Aorta (tissue), 5 donors: ENCODE results near the gene CCDC93. TPM values are rescaled to one million over a fixed set of nuclear protein-coding genes. Genes with fewer than 3 reads are reported as not detected.

Experiments
- ATAC-seq: fragments of 200-7000 bp; cut with Tn5 transposase; one replicate; pipeline ENCODE4 v1.9.1; 2022; ENCODE audit warnings: moderate library complexity; ENCODE audit not compliant: low FRiP score
- DNase-seq, 2 donors: peaks; one replicate each; pipeline ENCODE4 v3.0.0-alpha.2; 2020
- H3K27ac ChIP-seq, 2 donors: one replicate each; pipeline ENCODE4 v1.5.1; 2013; ENCODE audit warnings: low read length in 2 of 2, mild to moderate bottlenecking in 2 of 2, moderate library complexity in 2 of 2, control low read depth in 1 of 2, inconsistent platforms in 1 of 2, low read depth in 1 of 2
- H3K27me3 ChIP-seq, 2 donors: one replicate each; pipeline ENCODE4 v1.6.1; 2013; ENCODE audit warnings: control low read depth in 1 of 2, low read length in 1 of 2, mild to moderate bottlenecking in 1 of 2, moderate library complexity in 1 of 2; ENCODE audit not compliant: insufficient read depth in 2 of 2, control insufficient read depth in 1 of 2
- H3K36me3 ChIP-seq, 2 donors: one replicate each; pipeline ENCODE4 v1.6.1; 2013; ENCODE audit warnings: control low read depth in 1 of 2, low read length in 1 of 2, mild to moderate bottlenecking in 1 of 2; ENCODE audit not compliant: insufficient read depth in 2 of 2, control insufficient read depth in 1 of 2
- H3K4me1 ChIP-seq, 2 donors: one replicate each; pipeline ENCODE4 v1.6.1; 2013; ENCODE audit warnings: low read length in 2 of 2, control low read depth in 1 of 2, mild to moderate bottlenecking in 1 of 2, moderate library complexity in 1 of 2; ENCODE audit not compliant: insufficient read depth in 2 of 2, control insufficient read depth in 1 of 2
- H3K4me3 ChIP-seq, 2 donors: one replicate each; pipeline ENCODE4 v1.5.1; 2013; ENCODE audit warnings: low read length in 2 of 2, control low read depth in 1 of 2, mild to moderate bottlenecking in 1 of 2
- H3K9me3 ChIP-seq: one replicate; pipeline ENCODE4 v1.6.1; 2013; ENCODE audit warnings: mild to moderate bottlenecking, low read length; ENCODE audit not compliant: control insufficient read depth
- WGBS, 2 donors: extraction: QIAGEN DNeasy Blood & Tissue Kit; methylation state at CpG; one replicate each; pipeline ENCODE4 v1.1.7; 2013; 5-methylcytosine and 5-hydroxymethylcytosine counted together
- intact Hi-C, 2 donors: fragments of 100-400 bp; cut with DNase I; formaldehyde crosslinking; loops; one replicate each; pipeline versions ENCODE4 v1.14.2 to v1.15.0; 2022
- long read RNA-seq, 2 donors: library from polyadenylated mRNA; unstranded; transcript quantifications; one replicate each; pipeline ENCODE4 v2.0.0, GENCODE V29; 2020 to 2021
- polyA plus RNA-seq, 2 donors: library from polyadenylated mRNA; stranded (reverse); fragments of 200-250 nt; gene quantifications; one replicate each; pipeline ENCODE4 v1.2.3, GENCODE V29; 2013
- total RNA-seq, 2 donors: library from RNA; stranded (reverse); fragmentation: NEBNext Ultra II Directional; extraction: Animal tissue kit (Norgen Biotek cat#: 25700); gene quantifications; one replicate each; pipeline ENCODE4 v1.2.1, GENCODE V29; 2021
- donor health status: healthy with polysubstance abuse.
- donor health status: Bipolar disorder and iron deficiency.
- donor health status: DM: no; HTN: no; CAD: no.
- donor health status: DM: no; HTN: no; CAD: no.
- donor health status: DM: yes; HTN: yes; CAD: no.

Gene CCDC93
- 10 to 100 TPM; 34.8 to 42.8 TPM for total RNA-seq
- 10 to 100 TPM in 1 of 2 donors, 1 to 10 TPM in 1; 5.8 to 12.1 TPM for polyA plus RNA-seq
- long read RNA-seq, donor 1, partial matches to known transcripts: 21 of 36 reads
- long read RNA-seq, donor 1, other reads (novel, unspliced or antisense): 15 of 36 reads
- long read RNA-seq, donor 2, full-length matches to known transcripts: 3 of 12 reads
- long read RNA-seq, donor 2, partial matches to known transcripts: 3 of 12 reads
- long read RNA-seq, donor 2, other reads (novel, unspliced or antisense): 6 of 12 reads

DNA sequence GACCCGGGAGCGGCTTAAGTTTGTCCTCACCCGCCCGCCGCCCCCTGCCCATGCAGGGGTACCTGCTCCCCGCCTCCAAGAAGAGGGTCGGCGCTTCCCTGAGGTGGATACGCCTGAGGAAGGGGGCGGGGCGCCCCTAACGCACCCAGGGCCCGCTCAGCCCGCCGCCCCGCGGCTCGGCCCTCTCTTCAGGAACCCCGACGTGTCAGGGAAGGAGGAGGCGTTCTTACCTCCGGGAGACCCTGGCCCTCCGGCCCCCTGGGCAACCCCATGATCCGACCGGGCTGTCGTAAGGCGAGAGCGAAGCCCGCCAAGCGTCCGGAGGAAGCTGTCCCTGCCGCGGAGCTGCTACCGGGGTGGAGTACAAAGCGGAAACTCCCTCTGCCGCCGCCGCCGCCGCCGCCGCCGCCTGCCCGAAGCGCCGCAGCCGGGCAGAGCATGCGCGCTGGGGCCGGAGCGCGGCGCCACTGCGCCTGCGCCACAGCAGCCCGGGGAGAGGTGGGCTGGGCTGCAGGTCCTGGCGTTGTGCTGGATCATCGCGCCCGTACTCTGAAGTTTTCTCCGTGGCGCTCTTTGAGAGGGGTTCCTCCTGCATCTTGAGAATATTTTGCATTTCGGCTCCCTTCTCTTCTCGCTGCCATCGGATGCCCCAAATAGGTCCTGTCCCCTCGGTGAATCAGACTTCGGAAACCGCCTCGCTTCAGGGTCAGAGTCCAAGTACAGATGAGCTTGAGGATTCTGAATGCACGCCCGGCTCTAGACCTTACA lies at the start of gene CCDC93:
TSS of gene CCDC93 (minus strand) at position 347 of the 768 bp plus-strand sequence. CDS start at position 272, 75 bp downstream.
- ATAC-seq: peak; percentile 97
- Histone ChIP-seq H3K4me1 (no peaks in the 10 kb centered on the region), H3K27ac (peak within 1 kb of the TSS in 1 of 2 donors; percentile 60), H3K4me3 (peak within 1 kb of the TSS; percentile 89 to 98), H3K36me3 (no peaks in the 10 kb centered on the region), H3K27me3 (no peaks in the 10 kb centered on the region), H3K9me3 (no peaks in the 10 kb centered on the region)
- 0 to 1% methylated on average over 46 to 71 of the region's 71 CpGs for WGBS, 2 donors
- peak; percentile 89 to 94 for DNase-seq
- intact Hi-C loops: no loop called here

DNA sequence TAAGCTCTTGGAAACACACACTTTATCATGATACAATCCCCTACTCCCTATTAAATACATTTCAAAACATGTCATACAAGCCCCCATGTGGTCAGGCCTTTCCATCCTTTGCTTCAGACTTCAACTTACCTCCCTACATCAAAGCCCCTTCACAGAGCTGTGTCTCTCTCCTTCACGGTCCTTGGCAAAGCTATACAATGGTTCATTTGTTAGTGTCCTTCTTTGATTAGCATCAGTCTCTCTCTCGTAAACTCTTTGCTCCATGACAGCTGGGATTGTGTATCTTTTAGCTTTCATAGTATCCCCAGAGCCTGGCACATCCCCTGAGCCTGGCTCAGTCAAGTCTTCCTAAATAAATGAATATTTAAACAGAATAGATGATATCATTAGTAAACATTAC lies 48.8 kb upstream of the CCDC93 start:
- Histone ChIP-seq H3K4me1 (no peaks in the 10 kb centered on the region), H3K27ac (no peak overlapping the region), H3K36me3 (no peaks in the 10 kb centered on the region), H3K9me3 (no peaks in the 10 kb centered on the region), H3K27me3 (peaks cover 0 to 1% of the 10 kb centered on the region in 2 donors), H3K4me3 (no peak overlapping the region)
- DNase-seq (no peak), ATAC-seq (no peak)
- intact Hi-C loops: no loop called here
- 65 to 67% methylated on average over 2 of the region's 2 CpGs for WGBS, 2 donors

GRCh38 chr2:118062048-118062447 lies 48.2 kb upstream of the CCDC93 start:
- no peak for DNase-seq
- Histone ChIP-seq H3K36me3 (no peaks in the 10 kb centered on the region), H3K4me3 (no peak overlapping the region), H3K4me1 (no peaks in the 10 kb centered on the region), H3K9me3 (no peaks in the 10 kb centered on the region), H3K27ac (no peak overlapping the region), H3K27me3 (peaks cover 0 to 1% of the 10 kb centered on the region in 2 donors)
- ATAC-seq: no peak
- intact Hi-C loops: no loop called here

DNA sequence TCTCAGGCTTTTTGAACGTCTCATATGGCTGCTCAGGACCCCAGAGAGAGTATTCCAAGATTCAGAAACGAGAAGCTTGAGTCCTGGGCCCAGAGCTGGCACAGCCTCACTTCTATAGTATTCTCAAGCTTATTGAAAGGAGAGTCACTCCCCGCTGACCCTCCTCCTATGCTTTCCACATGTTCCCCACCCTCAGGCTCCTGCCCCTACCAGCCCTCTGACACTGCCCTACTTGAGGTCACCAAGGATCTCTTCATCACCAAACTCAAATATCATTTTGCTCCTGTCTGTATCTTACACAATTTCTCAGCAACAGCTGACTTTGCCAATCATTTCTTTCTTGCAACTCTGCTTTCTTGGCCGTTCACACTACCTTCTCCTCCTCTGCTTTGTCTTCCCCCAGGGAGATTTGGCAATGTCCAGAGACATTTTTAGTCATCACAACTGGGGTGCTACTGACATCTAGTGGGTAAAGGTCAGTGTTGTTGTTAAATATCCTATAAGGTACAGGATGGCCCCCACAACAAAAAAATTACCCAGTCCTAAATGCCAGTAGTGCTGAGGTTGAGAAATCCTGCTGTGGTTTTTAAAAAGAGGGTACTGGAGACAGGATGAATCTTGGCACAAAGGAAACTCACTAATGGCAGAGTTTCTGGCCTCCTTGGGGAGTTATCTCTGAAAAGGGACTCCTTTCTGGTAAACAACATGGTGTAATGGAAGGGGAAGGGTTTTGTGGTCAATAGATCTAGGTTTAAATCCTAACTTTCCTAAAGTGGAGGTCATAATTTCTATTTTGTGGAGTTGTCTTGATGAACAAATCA lies 47.5 kb upstream of the CCDC93 start:
- no peak overlapping the region for H3K4me3 ChIP-seq
- intact Hi-C loops: no loop called here
- no peaks in the 10 kb centered on the region for H3K36me3 ChIP-seq
- no peaks in the 10 kb centered on the region for H3K9me3 ChIP-seq
- peaks cover 0 to 1% of the 10 kb centered on the region in 2 donors for H3K27me3 ChIP-seq
- H3K4me1 ChIP-seq: no peaks in the 10 kb centered on the region
- no peak overlapping the region for H3K27ac ChIP-seq
- 72 to 75% methylated on average over 4 of the region's 4 CpGs for WGBS, 2 donors
- DNase-seq (no peak), ATAC-seq (peak; percentile 64)

- intact Hi-C loops: no loop called here
Observed at GRCh38 chr2:118059919-118060478, 46.1 kb upstream of the CCDC93 start.

DNA sequence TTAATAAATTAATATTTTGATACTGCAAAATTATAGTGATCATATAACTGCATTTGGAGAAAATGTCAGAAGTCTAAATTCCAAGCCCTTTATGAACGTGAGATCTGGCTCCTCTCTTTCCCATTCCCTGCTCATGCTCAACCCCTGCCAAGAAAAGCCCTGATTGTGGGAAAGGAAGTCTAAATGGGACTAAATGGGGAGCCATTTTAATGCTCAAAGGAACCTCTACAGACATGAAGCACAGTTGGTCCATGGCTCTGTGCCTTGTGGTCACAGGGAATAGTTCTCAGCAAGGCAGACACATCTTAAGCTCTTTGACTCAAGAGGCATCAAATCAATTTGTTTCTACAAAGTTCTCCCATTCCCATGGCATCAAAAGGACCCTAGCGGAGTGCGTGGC lies 45.1 kb upstream of the CCDC93 start:
- intact Hi-C loops: no loop called here
- peaks cover 0 to 1% of the 10 kb centered on the region in 2 donors for H3K27me3 ChIP-seq
- no peaks in the 10 kb centered on the region for H3K9me3 ChIP-seq
- ATAC-seq (no peak), DNase-seq (no peak)
- no peak overlapping the region for H3K27ac ChIP-seq
- H3K4me3 ChIP-seq: no peak overlapping the region
- no peaks in the 10 kb centered on the region for H3K4me1 ChIP-seq
- no peaks in the 10 kb centered on the region for H3K36me3 ChIP-seq
- 54 to 61% methylated on average over 3 of the region's 3 CpGs for WGBS, 2 donors

More at GRCh38 chr2:118059919-118060478, 46.1 kb upstream of the CCDC93 start:
- H3K27me3 ChIP-seq: peaks cover 0 to 1% of the 10 kb centered on the region in 2 donors
- no peaks in the 10 kb centered on the region for H3K4me1 ChIP-seq
- 75 to 77% methylated on average over 4 of the region's 4 CpGs for WGBS, 2 donors
- DNase-seq (no peak), ATAC-seq (no peak)
- no peak overlapping the region for H3K4me3 ChIP-seq
- no peaks in the 10 kb centered on the region for H3K9me3 ChIP-seq
- H3K27ac ChIP-seq: no peak overlapping the region
- H3K36me3 ChIP-seq: no peaks in the 10 kb centered on the region

- DNase-seq (no peak), ATAC-seq (no peak)
- H3K27me3 ChIP-seq: peaks cover 0 to 1% of the 10 kb centered on the region in 2 donors
- no peaks in the 10 kb centered on the region for H3K36me3 ChIP-seq
- no peaks in the 10 kb centered on the region for H3K4me1 ChIP-seq
- WGBS, 2 donors: 95 to 96% methylated on average over 3 of the region's 3 CpGs
- intact Hi-C loops: no loop called here
- no peak overlapping the region for H3K27ac ChIP-seq
- no peak overlapping the region for H3K4me3 ChIP-seq
- no peaks in the 10 kb centered on the region for H3K9me3 ChIP-seq
Observed at GRCh38 chr2:118056801-118057200, 42.9 kb upstream of the CCDC93 start.

- Histone ChIP-seq H3K4me1 (no peaks in the 10 kb centered on the region), H3K36me3 (no peaks in the 10 kb centered on the region), H3K27me3 (no peaks in the 10 kb centered on the region), H3K9me3 (no peaks in the 10 kb centered on the region), H3K4me3 (no peak overlapping the region), H3K27ac (no peak overlapping the region)
- DNase-seq (peak in 1 of 2 donors; percentile 52), ATAC-seq (no peak)
- intact Hi-C loops: no loop called here
- 54 to 57% methylated on average over 3 of the region's 3 CpGs for WGBS, 2 donors
Observed at GRCh38 chr2:118056165-118056534, 42.3 kb upstream of the CCDC93 start.
